Vagina (tissue), 2 donors: Measurements from ENCODE around the gene TAB2.

Experiments used
- CTCF ChIP-seq, 3 experiments: fragments of 450-650 bp in 2 of 3; fragments of 200-600 bp in 1 of 3; sonication (generic) in 1 of 3; IDR thresholded peaks; one replicate each; pipeline ENCODE4 v1.5.1; 2017 to 2019; ENCODE audit warnings: antibody characterized with exemption in 3 of 3, mild to moderate bottlenecking in 2 of 3, moderate library complexity in 2 of 3
- POLR2A ChIP-seq, 2 donors: fragments of 450-650 bp; IDR thresholded peaks; one replicate each; pipeline ENCODE4 v1.6.1; 2017; ENCODE audit warnings: antibody characterized with exemption in 2 of 2, mild to moderate bottlenecking in 2 of 2, moderate library complexity in 2 of 2
- POLR2AphosphoS5 ChIP-seq, 2 donors: sonication (generic); formaldehyde crosslinking; IDR thresholded peaks; one replicate each; pipeline ENCODE4 v1.9.0; 2017; ENCODE audit warnings: antibody characterized with exemption in 2 of 2, mild to moderate bottlenecking in 2 of 2, low read depth in 1 of 2; ENCODE audit not compliant: insufficient read depth in 1 of 2

- no peak for TF ChIP-seq CTCF (IDR thresholded peaks at IDR 0.05)
- TF ChIP-seq POLR2A (IDR thresholded peaks at IDR 0.05), result no peak
- peak in 1 of 2 donors; percentile 13 for TF ChIP-seq POLR2AphosphoS5 (IDR thresholded peaks at IDR 0.05; ENCODE audit: insufficient read depth in 1 of 2, low read depth in 1 of 2)
Observed at GRCh38 chr6:149451376-149452036, 134.0 kb downstream of the TAB2 start.
